Liver (tissue), 9 donors: ENCODE data around the gene CAMK2B. TPM values are rescaled to one million over a fixed set of nuclear protein-coding genes. Genes with fewer than 3 reads are reported as not detected.
"Not testable (repeated sequence)": the region's sequence is repeated elsewhere in the genome, so short reads cannot be mapped to it uniquely, and the experiment has no call there.

Experiments
- DNase-seq: peaks from one replicate; pipeline ENCODE4 v3.0.0-alpha.2; 2017; ENCODE audit warnings: low spot score
- H3K27ac ChIP-seq, 2 donors: one replicate each; pipeline ENCODE4 v1.7.0; 2013; ENCODE audit warnings: inconsistent platforms in 2 of 2, low read length in 2 of 2, control low read depth in 1 of 2, low read depth in 1 of 2, mild to moderate bottlenecking in 1 of 2
- H3K27me3 ChIP-seq, 4 donors: one replicate each; pipeline versions ENCODE4 v1.6.1 to v1.7.0; 2013; ENCODE audit warnings: low read length in 3 of 4, inconsistent platforms in 1 of 4, mild to moderate bottlenecking in 1 of 4, moderate library complexity in 1 of 4; ENCODE audit not compliant: control insufficient read depth in 4 of 4, insufficient read depth in 4 of 4
- H3K36me3 ChIP-seq, 4 donors: one replicate each; pipeline versions ENCODE4 v1.6.1 to v1.7.0; 2013; ENCODE audit warnings: low read length in 3 of 4, mild to moderate bottlenecking in 3 of 4, low read depth in 1 of 4, moderate library complexity in 1 of 4; ENCODE audit not compliant: control insufficient read depth in 4 of 4, insufficient read depth in 3 of 4
- H3K4me1 ChIP-seq, 4 donors: one replicate each; pipeline versions ENCODE4 v1.6.1 to v1.7.0; 2013; ENCODE audit warnings: low read length in 3 of 4, mild to moderate bottlenecking in 3 of 4, moderate library complexity in 1 of 4; ENCODE audit not compliant: control insufficient read depth in 4 of 4, insufficient read depth in 4 of 4
- H3K4me3 ChIP-seq, 3 donors: one replicate each; pipeline versions ENCODE4 v1.6.1 to v1.7.0; 2013; ENCODE audit warnings: low read length in 3 of 3, control low read depth in 1 of 3, low read depth in 1 of 3, mild to moderate bottlenecking in 1 of 3
- H3K9ac ChIP-seq, 2 donors: one replicate each; pipeline ENCODE4 v1.7.0; 2013; ENCODE audit warnings: low read length in 2 of 2, mild to moderate bottlenecking in 2 of 2, moderate library complexity in 2 of 2, control low read depth in 1 of 2, low read depth in 1 of 2
- H3K9me3 ChIP-seq, 4 donors: one replicate each; pipeline versions ENCODE4 v1.6.1 to v1.7.0; 2013; ENCODE audit warnings: low read length in 3 of 4; ENCODE audit not compliant: control insufficient read depth in 4 of 4
- ATF3 ChIP-seq: IDR thresholded peaks from 2 replicates; pipeline ENCODE4 v1.6.1; 2016; ENCODE audit warnings: antibody characterized with exemption
- CTCF ChIP-seq: fragments of 150-350 bp; IDR thresholded peaks from 2 replicates; pipeline ENCODE4 v1.5.1; 2017; ENCODE audit warnings: improper control_type of control experiment, low read depth, low read length; ENCODE audit not compliant: missing input control
- FOXA1 ChIP-seq: IDR thresholded peaks from 2 replicates; pipeline ENCODE4 v1.6.1; 2016; ENCODE audit warnings: antibody characterized with exemption
- FOXA2 ChIP-seq: IDR thresholded peaks from 2 replicates; pipeline ENCODE4 v1.6.1; 2016; ENCODE audit warnings: antibody characterized with exemption
- HNF4A ChIP-seq, 2 donors: conservative IDR thresholded peaks; 2 replicates each; pipeline ENCODE4 v1.6.1; 2016; ENCODE audit warnings: antibody characterized with exemption in 2 of 2, mild to moderate bottlenecking in 2 of 2
- HNF4G ChIP-seq: IDR thresholded peaks from 2 replicates; pipeline ENCODE4 v1.6.1; 2016; ENCODE audit warnings: antibody characterized with exemption
- JUND ChIP-seq, 2 donors: IDR thresholded peaks; 2 replicates each; pipeline ENCODE4 v1.6.1; 2016; ENCODE audit warnings: antibody characterized with exemption in 2 of 2
- NR2F2 ChIP-seq: IDR thresholded peaks from 2 replicates; pipeline ENCODE4 v1.6.1; 2016; ENCODE audit warnings: antibody characterized with exemption
- RAD21 ChIP-seq, 2 donors: IDR thresholded peaks; 2 replicates each; pipeline ENCODE4 v1.6.1; 2016; ENCODE audit warnings: antibody characterized with exemption in 2 of 2, mild to moderate bottlenecking in 2 of 2
- REST ChIP-seq: IDR thresholded peaks from 2 replicates; pipeline ENCODE4 v1.6.1; 2016; ENCODE audit warnings: antibody characterized with exemption, mild to moderate bottlenecking
- RXRA ChIP-seq, 2 donors: IDR thresholded peaks; 2 replicates each; pipeline ENCODE4 v1.6.1; 2017 to 2018; ENCODE audit warnings: antibody characterized with exemption in 2 of 2, mild to moderate bottlenecking in 1 of 2
- TAF1 ChIP-seq: conservative IDR thresholded peaks from 2 replicates; pipeline ENCODE4 v1.6.1; 2016; ENCODE audit warnings: antibody characterized with exemption, mild to moderate bottlenecking
- YY1 ChIP-seq: IDR thresholded peaks from 2 replicates; pipeline ENCODE4 v1.6.1; 2016; ENCODE audit warnings: antibody characterized with exemption, mild to moderate bottlenecking
- ZBTB33 ChIP-seq: IDR thresholded peaks from 2 replicates; pipeline ENCODE4 v1.6.1; 2016; ENCODE audit warnings: antibody characterized with exemption
- WGBS: extraction: QIAGEN DNeasy Blood & Tissue Kit; methylation state at CpG from one replicate; pipeline ENCODE4 v1.1.7; 2013; 5-methylcytosine and 5-hydroxymethylcytosine counted together
- polyA plus RNA-seq, 2 donors: library from polyadenylated mRNA; stranded (reverse) in 1 of 2; unstranded in 1 of 2; fragments of 200-250 nt in 1 of 2; fragments of >200 nt in 1 of 2; fragmentation: Nextera tagmentation in 1 of 2; extraction: Ambion mirVana in 1 of 2; gene quantifications; one replicate each; pipeline versions ENCODE4 v1.2.1 to v1.2.3, GENCODE V29; 2013 to 2015
- total RNA-seq, 2 donors: library from RNA; depleted of rRNA; stranded (reverse); fragments of >200 nt; gene quantifications; one replicate each; pipeline ENCODE4 v1.2.3, GENCODE V29; 2014
- donor health status: healthy.
- donor health status: healthy.
- donor health status: healthy.
- donor health status: healthy.
- donor health status: healthy.

CAMK2B gene
- total and polyA plus RNA-seq, 4 donors = 2.1 to 3.3 (median 2.2) TPM; not detected in 1

GRCh38 chr7:44175730-44176129, 149.7 kb downstream of the CAMK2B start:
- H3K9ac ChIP-seq = no peak overlapping the region
- DNase-seq = peak; percentile 20
- WGBS = 86% methylated on average over 3 of the region's 3 CpGs

GRCh38 chr7:44174694-44174948, 150.8 kb downstream of the CAMK2B start:
- not testable (repeated sequence) for DNase-seq, H3K9ac ChIP-seq, H3K9me3 ChIP-seq, H3K27ac ChIP-seq, H3K27me3 ChIP-seq, H3K36me3 ChIP-seq, H3K4me1 ChIP-seq, H3K4me3 ChIP-seq
- WGBS = 68% methylated on average over 1 of the region's 1 CpG

More at GRCh38 chr7:44175730-44176129, 149.7 kb downstream of the CAMK2B start:
- no peak overlapping the region for H3K4me3 ChIP-seq
- H3K4me1 ChIP-seq = no peaks in the 10 kb centered on the region
- TF ChIP-seq HNF4G (no peak), JUND (IDR thresholded peaks at IDR 0.05) (no peak), CTCF (no peak), HNF4A (conservative IDR thresholded peaks at IDR 0.05) (no peak), ZBTB33 (no peak), NR2F2 (no peak), RXRA (IDR thresholded peaks at IDR 0.05) (no peak), FOXA1 (no peak), RAD21 (IDR thresholded peaks at IDR 0.05) (no peak), YY1 (no peak), TAF1 (no peak), REST (no peak), ATF3 (no peak), FOXA2 (no peak)
- no peaks in the 10 kb centered on the region for H3K36me3 ChIP-seq
- H3K27me3 ChIP-seq = no peaks in the 10 kb centered on the region
- no peak overlapping the region for H3K27ac ChIP-seq
- H3K9me3 ChIP-seq = no peaks in the 10 kb centered on the region
